Naive thymus-derived CD4-positive, alpha-beta T cell (primary cell): ENCODE results near the gene SEC14L5. TPM values are rescaled to one million over a fixed set of nuclear protein-coding genes. Genes with fewer than 3 reads are reported as not detected.

Experiments used
- ATAC-seq: fragments of 150-1000 bp; cut with Tn5 transposase; 2 replicates; pipeline ENCODE4 v1.10.0; 2021; ENCODE audit warnings: mild to moderate bottlenecking, moderate library complexity
- CTCF ChIA-PET: fragments of 350-600 bp; sonication (Branson Sonifier 250); formaldehyde crosslinking; loops from one replicate; lab custom pipeline; 2021; ENCODE audit warnings: antibody characterized with exemption; lab: Charles Lee
- POLR2A ChIA-PET: fragments of 350-600 bp; sonication (Branson Sonifier 250); formaldehyde crosslinking; loops from one replicate; lab custom pipeline; 2021; ENCODE audit warnings: antibody characterized with exemption, inconsistent platforms; lab: Charles Lee
- DNase-seq, 9 donors: peaks; one replicate each; pipeline versions ENCODE4 v3.0.0 to v3.0.0-alpha.2; 2020 to 2022; ENCODE audit warnings: mixed read lengths in 1 of 9
- H3K27ac ChIP-seq: one replicate; pipeline ENCODE4 v1.7.0; 2013; ENCODE audit warnings: mild to moderate bottlenecking, low read depth, low read length, moderate library complexity
- H3K27me3 ChIP-seq, 2 donors: one replicate each; pipeline ENCODE4 v1.7.0; 2013; ENCODE audit warnings: low read length in 2 of 2, mild to moderate bottlenecking in 2 of 2, moderate library complexity in 2 of 2; ENCODE audit not compliant: control insufficient read depth in 2 of 2, insufficient read depth in 2 of 2
- H3K36me3 ChIP-seq, 3 experiments: 1 replicate in 2 of 3; 2 replicates in 1 of 3; pipeline ENCODE4 v1.7.0; 2013; ENCODE audit warnings: low read length in 3 of 3, mild to moderate bottlenecking in 3 of 3, moderate library complexity in 1 of 3; ENCODE audit not compliant: insufficient read depth in 3 of 3, control insufficient read depth in 2 of 3
- H3K4me1 ChIP-seq, 2 donors: one replicate each; pipeline ENCODE4 v1.7.0; 2013; ENCODE audit warnings: low read length in 2 of 2, mild to moderate bottlenecking in 2 of 2, moderate library complexity in 1 of 2; ENCODE audit not compliant: control insufficient read depth in 2 of 2, insufficient read depth in 2 of 2
- H3K4me3 ChIP-seq: 2 replicates; pipeline ENCODE4 v1.7.0; 2013; ENCODE audit warnings: mild to moderate bottlenecking, low read length
- H3K9me3 ChIP-seq, 3 experiments: 1 replicate in 2 of 3; 2 replicates in 1 of 3; pipeline ENCODE4 v1.7.0; 2013; ENCODE audit warnings: low read length in 3 of 3; ENCODE audit not compliant: control insufficient read depth in 2 of 3
- H3K27ac Mint-ChIP-seq, 9 donors: one replicate each; pipeline ENCODE4 v1.8.0; 2020 to 2022; ENCODE audit warnings: mixed read lengths in 9 of 9, mild to moderate bottlenecking in 8 of 9, moderate library complexity in 5 of 9, inconsistent platforms in 2 of 9
- H3K27me3 Mint-ChIP-seq, 5 donors: one replicate each; pipeline ENCODE4 v1.8.0; 2021 to 2022; ENCODE audit warnings: mixed read lengths in 5 of 5, mild to moderate bottlenecking in 1 of 5
- H3K36me3 Mint-ChIP-seq, 5 donors: one replicate each; pipeline ENCODE4 v1.8.0; 2020 to 2022; ENCODE audit warnings: mixed read lengths in 5 of 5, mild to moderate bottlenecking in 3 of 5, inconsistent platforms in 1 of 5
- H3K4me1 Mint-ChIP-seq, 7 donors: one replicate each; pipeline ENCODE4 v1.8.0; 2020 to 2022; ENCODE audit warnings: mixed read lengths in 7 of 7, mild to moderate bottlenecking in 3 of 7, inconsistent platforms in 1 of 7
- H3K4me3 Mint-ChIP-seq, 10 donors: one replicate each; pipeline ENCODE4 v1.8.0; 2020 to 2022; ENCODE audit warnings: mild to moderate bottlenecking in 10 of 10, mixed read lengths in 10 of 10, moderate library complexity in 6 of 10, inconsistent platforms in 2 of 10
- H3K9me3 Mint-ChIP-seq, 11 donors: one replicate each; pipeline ENCODE4 v1.8.0; 2020 to 2022; ENCODE audit warnings: mixed read lengths in 11 of 11, mild to moderate bottlenecking in 4 of 11, inconsistent platforms in 1 of 11, moderate library complexity in 1 of 11
- intact Hi-C, 2 donors: fragments of 100-400 bp; cut with micrococcal nuclease; formaldehyde crosslinking; loops; one replicate each; pipeline ENCODE4 v1.15.1; 2023
- polyA plus RNA-seq, 2 donors: library from polyadenylated mRNA; unstranded; fragments of 300-500 nt; fragmentation: Illumina TruSeq; gene quantifications; one replicate each; pipeline ENCODE4 v1.2.3, GENCODE V29; 2021
- total RNA-seq, 6 experiments: library from RNA in 5 of 6; stranded (reverse) in 5 of 6; gene quantifications; 1 replicate in 5 of 6; 2 replicates in 1 of 6; pipeline ENCODE4 v1.2.3 and lab custom pipeline; 2021 to 2026

The SEC14L5 gene
- total and polyA plus RNA-seq, 7 experiments from 2014 or later = 0.21 to 1.0 TPM; not detected in 5

DNA sequence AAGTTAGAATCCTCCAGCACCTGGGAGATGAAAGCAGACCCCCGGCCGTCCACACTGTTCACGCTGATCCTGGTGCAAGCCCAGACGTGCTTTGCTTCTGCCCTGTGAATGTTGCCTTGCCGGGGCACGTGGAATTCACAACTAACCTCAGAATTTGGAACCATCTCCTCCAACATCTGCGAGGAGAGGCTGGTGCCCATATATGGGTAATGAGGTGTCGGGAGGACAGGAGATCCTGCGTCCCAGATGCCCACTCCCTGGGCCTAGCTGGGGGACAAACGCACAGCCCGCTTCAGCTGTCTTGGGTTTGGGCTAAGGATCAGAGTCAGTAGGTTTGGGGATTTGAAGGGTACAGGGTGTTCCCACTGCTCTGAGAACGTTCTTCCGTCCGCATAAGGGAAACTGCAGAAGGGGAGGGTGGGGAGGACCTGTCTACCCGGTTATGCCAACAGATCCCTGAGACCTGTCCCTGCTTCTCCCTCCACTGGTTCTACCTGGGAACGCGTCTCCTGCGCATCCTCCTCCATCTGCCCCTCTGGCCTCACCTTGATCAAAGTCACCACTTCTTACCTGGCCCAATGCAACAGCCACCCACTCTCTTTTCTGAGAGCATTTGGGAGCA lies 35.3 kb upstream of the SEC14L5 start:
- no peak for DNase-seq
- peaks cover 0 to 4% (median 0%) of the 10 kb centered on the region in 5 donors for H3K27me3 Mint-ChIP-seq

DNA sequence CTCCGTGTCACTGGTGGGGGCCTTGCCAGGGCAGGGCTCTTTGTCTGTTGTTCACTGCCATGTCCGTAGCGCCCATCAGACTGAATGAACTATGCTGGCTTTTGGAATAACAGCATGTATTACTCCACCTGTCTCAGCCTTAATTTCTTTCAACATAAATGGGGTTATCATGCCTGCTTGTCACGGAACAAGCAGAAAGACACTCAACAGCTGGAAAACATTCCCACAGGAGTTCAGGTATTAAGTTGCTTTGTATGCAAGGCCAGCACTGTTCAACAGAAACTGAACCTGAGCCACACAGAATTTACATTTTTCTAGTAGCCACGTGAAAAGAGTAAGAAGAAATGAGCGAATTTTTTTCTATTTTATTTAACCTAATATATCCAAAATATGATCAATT lies 34.3 kb upstream of the SEC14L5 start:
- H3K27ac Mint-ChIP-seq = no peak overlapping the region
- no peak overlapping the region for H3K4me3 ChIP-seq
- peaks cover 0 to 12% (median 5%) of the 10 kb centered on the region in 5 donors for H3K36me3 Mint-ChIP-seq
- H3K4me1 ChIP-seq = no peaks in the 10 kb centered on the region
- no peak overlapping the region for H3K4me3 Mint-ChIP-seq
- H3K9me3 ChIP-seq = peaks cover 0 to 19% (median 5%) of the 10 kb centered on the region in 3 experiments
- peaks cover 0 to 2% (median 0%) of the 10 kb centered on the region in 7 donors for H3K4me1 Mint-ChIP-seq
- peaks cover 0 to 4% (median 0%) of the 10 kb centered on the region in 5 donors for H3K27me3 Mint-ChIP-seq
- intact Hi-C loops = no loop called here
- H3K36me3 ChIP-seq = no peaks in the 10 kb centered on the region
- ChIA-PET POLR2A (no interaction called here), CTCF (no interaction called here)
- H3K27ac ChIP-seq = no peak overlapping the region
- ATAC-seq = no peak
- DNase-seq = no peak
- H3K27me3 ChIP-seq = no peaks in the 10 kb centered on the region
- H3K9me3 Mint-ChIP-seq = peaks cover 5 to 24% (median 13%) of the 10 kb centered on the region in 11 donors

More for the DNA sequence above, 35.3 kb upstream of the SEC14L5 start:
- Histone ChIP-seq H3K4me1 (no peaks in the 10 kb centered on the region), H3K9me3 (peaks cover 0 to 19% (median 5%) of the 10 kb centered on the region in 3 experiments), H3K4me3 (no peak overlapping the region), H3K27ac (no peak overlapping the region), H3K27me3 (no peaks in the 10 kb centered on the region), H3K36me3 (no peaks in the 10 kb centered on the region)
- POLR2A ChIA-PET = no interaction called here
- ATAC-seq = no peak
- intact Hi-C loops = no loop called here
- Mint-ChIP-seq H3K4me3 (no peak overlapping the region), H3K9me3 (peaks cover 5 to 24% (median 13%) of the 10 kb centered on the region in 11 donors), H3K4me1 (peaks cover 0 to 2% (median 0%) of the 10 kb centered on the region in 7 donors), H3K36me3 (peaks cover 0 to 12% (median 5%) of the 10 kb centered on the region in 5 donors), H3K27ac (no peak overlapping the region)
- CTCF ChIA-PET = interaction anchor here (0.6 kb wide), 1 partner anchor 197 kb away, joined by 3 read pairs; no protein-coding TSS in a partner anchor

DNA sequence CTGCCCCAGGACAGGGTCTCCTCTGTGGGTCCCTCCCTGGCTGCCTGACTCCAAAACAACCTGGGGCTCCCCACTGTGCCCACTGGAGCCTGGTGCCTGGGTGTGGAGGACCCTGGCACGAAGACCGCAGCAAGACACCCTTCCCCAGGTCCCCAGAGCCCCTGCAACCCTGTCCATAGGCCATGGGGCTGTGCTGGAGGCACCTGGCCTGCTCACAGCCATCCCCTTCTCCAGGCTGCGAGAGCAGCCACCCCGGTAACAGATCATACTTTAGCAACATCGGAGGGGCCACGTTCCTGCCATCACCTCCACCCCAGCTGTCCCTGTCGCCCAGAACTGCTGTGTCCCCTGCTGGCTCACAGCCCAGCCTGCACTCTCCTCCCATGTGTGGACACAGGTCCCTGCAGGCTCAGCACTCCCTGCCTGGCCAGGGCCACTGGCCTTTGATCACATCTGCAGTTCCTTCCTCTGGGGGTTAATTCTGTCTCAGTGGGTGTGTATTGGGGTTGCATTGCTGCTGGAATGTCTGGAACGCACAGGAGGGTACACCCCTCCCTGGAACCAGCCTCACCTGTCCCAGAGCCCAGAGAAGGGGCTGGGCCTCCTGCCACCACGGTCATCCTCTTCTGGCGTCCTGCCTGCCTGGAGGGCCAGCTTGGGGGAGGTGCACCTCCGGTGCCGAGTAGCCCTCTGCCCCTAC lies 33.4 kb upstream of the SEC14L5 start:
- DNase-seq (no peak), ATAC-seq (no peak)
- Mint-ChIP-seq H3K9me3 (peaks cover 5 to 24% (median 13%) of the 10 kb centered on the region in 11 donors), H3K4me3 (no peak overlapping the region), H3K36me3 (peaks cover 0 to 19% (median 5%) of the 10 kb centered on the region in 5 donors), H3K27ac (no peak overlapping the region), H3K4me1 (peaks cover 0 to 4% (median 0%) of the 10 kb centered on the region in 7 donors), H3K27me3 (peaks cover 0 to 4% (median 0%) of the 10 kb centered on the region in 5 donors)
- H3K27me3 ChIP-seq = no peaks in the 10 kb centered on the region
- intact Hi-C loops = no loop called here
- no peaks in the 10 kb centered on the region for H3K36me3 ChIP-seq
- POLR2A ChIA-PET = no interaction called here
- no peaks in the 10 kb centered on the region for H3K4me1 ChIP-seq
- no peak overlapping the region for H3K4me3 ChIP-seq
- CTCF ChIA-PET = no interaction called here
- H3K9me3 ChIP-seq = peaks cover 0 to 19% (median 5%) of the 10 kb centered on the region in 3 experiments
- no peak overlapping the region for H3K27ac ChIP-seq

DNA sequence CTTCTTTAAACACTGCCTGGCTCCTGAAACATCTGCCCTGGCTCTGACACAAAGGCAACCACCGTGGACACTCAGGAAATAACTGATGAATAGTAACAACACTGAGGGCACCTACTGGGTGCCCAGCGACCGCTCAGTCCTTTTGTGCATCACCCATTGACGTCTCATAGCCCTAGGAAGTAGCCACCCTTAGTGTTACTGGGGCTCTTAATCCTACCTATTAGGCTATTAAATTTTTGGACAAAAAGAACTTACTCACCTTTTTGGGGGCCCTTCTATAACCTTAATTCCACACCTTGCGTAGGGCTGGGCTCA lies 32.9 kb upstream of the SEC14L5 start:
- Mint-ChIP-seq H3K27ac (no peak overlapping the region), H3K4me3 (no peak overlapping the region), H3K4me1 (peaks cover 0 to 4% (median 0%) of the 10 kb centered on the region in 7 donors), H3K27me3 (peaks cover 0 to 4% (median 0%) of the 10 kb centered on the region in 5 donors), H3K36me3 (peaks cover 0 to 19% (median 5%) of the 10 kb centered on the region in 5 donors), H3K9me3 (peaks cover 5 to 24% (median 13%) of the 10 kb centered on the region in 11 donors)
- ChIA-PET POLR2A (no interaction called here), CTCF (no interaction called here)
- Histone ChIP-seq H3K27me3 (no peaks in the 10 kb centered on the region), H3K27ac (no peak overlapping the region), H3K36me3 (no peaks in the 10 kb centered on the region), H3K4me3 (no peak overlapping the region), H3K4me1 (no peaks in the 10 kb centered on the region), H3K9me3 (peaks cover 0 to 19% (median 5%) of the 10 kb centered on the region in 3 experiments)
- intact Hi-C loops = no loop called here
- ATAC-seq (no peak), DNase-seq (no peak)

DNA sequence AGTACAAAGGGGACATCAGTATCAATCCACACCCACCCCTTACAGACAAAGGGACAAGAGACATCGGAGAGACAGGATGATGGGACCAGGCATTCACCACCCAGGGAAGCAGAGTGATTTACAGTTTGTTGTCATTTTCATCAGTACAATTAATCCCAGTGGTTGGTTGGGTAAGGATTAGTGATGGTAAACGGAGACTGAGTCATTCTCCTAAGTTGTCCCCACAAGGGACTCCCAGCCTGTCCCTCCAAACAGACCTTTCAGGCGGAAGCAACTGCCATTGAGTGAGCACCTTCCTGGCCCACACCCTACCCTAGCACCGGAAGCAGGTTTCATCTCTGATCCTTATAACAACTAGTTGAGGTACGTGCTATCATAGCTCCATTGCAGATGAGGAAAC lies 32.3 kb upstream of the SEC14L5 start:
- Histone ChIP-seq H3K27me3 (no peaks in the 10 kb centered on the region), H3K4me1 (no peaks in the 10 kb centered on the region), H3K36me3 (no peaks in the 10 kb centered on the region), H3K27ac (no peak overlapping the region), H3K9me3 (peaks cover 0 to 19% (median 5%) of the 10 kb centered on the region in 3 experiments), H3K4me3 (no peak overlapping the region)
- DNase-seq (no peak), ATAC-seq (no peak)
- ChIA-PET CTCF (no interaction called here), POLR2A (no interaction called here)
- peaks cover 5 to 24% (median 13%) of the 10 kb centered on the region in 11 donors for H3K9me3 Mint-ChIP-seq
- no peak overlapping the region for H3K27ac Mint-ChIP-seq
- peaks cover 0 to 5% (median 0%) of the 10 kb centered on the region in 5 donors for H3K27me3 Mint-ChIP-seq
- peaks cover 0 to 4% (median 0%) of the 10 kb centered on the region in 7 donors for H3K4me1 Mint-ChIP-seq
- no peak overlapping the region for H3K4me3 Mint-ChIP-seq
- intact Hi-C loops = no loop called here
- H3K36me3 Mint-ChIP-seq = peaks cover 0 to 19% (median 5%) of the 10 kb centered on the region in 5 donors

DNA sequence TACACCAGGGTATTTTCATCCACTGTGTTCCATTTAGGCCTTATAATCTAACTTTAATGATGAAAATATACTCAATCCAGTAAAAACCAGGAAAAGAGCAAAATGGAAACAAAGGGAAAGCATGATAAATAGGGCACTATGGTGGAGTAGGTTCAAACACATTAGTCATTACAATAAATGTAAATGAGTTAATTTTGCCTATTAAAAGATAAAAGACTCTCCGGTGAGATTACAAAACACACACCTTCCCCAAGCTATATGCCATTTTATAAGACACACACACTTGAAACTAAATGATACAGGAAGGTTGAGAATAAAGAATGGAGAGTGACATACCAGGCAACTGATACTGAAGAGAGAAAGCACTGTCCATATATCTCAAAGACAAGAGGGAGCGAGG lies 31.2 kb upstream of the SEC14L5 start:
- POLR2A ChIA-PET = no interaction called here

More for the DNA sequence above, 31.2 kb upstream of the SEC14L5 start:
- H3K9me3 ChIP-seq = peaks cover 0 to 19% (median 5%) of the 10 kb centered on the region in 3 experiments
- Mint-ChIP-seq H3K9me3 (peaks cover 5 to 24% (median 13%) of the 10 kb centered on the region in 11 donors), H3K27me3 (peaks cover 0 to 11% (median 0%) of the 10 kb centered on the region in 5 donors), H3K4me1 (peaks cover 0 to 4% (median 0%) of the 10 kb centered on the region in 7 donors), H3K4me3 (no peak overlapping the region), H3K36me3 (peaks cover 0 to 19% (median 5%) of the 10 kb centered on the region in 5 donors), H3K27ac (no peak overlapping the region)
- ATAC-seq (no peak), DNase-seq (no peak)
- no peak overlapping the region for H3K27ac ChIP-seq
- CTCF ChIA-PET = no interaction called here
- H3K27me3 ChIP-seq = no peaks in the 10 kb centered on the region
- intact Hi-C loops = no loop called here
- no peaks in the 10 kb centered on the region for H3K36me3 ChIP-seq
- H3K4me1 ChIP-seq = no peaks in the 10 kb centered on the region
- H3K4me3 ChIP-seq = no peak overlapping the region
